AG09309 (cell line): Measurements from ENCODE around the gene FN3KRP.

Experiments used
- DNase-seq: peaks from one replicate; pipeline ENCODE4 v3.0.0-alpha.2; 2010; ENCODE audit warnings: low read depth
- H3K4me3 ChIP-seq: 2 replicates; pipeline ENCODE4 v1.5.1; 2011; ENCODE audit warnings: mild to moderate bottlenecking, low read depth, low read length, moderate library complexity; ENCODE audit not compliant: control insufficient read depth
- CTCF ChIP-seq: IDR thresholded peaks from 2 replicates; pipeline ENCODE4 v1.5.1; 2011; ENCODE audit warnings: mild to moderate bottlenecking, low read depth, low read length, inconsistent platforms; ENCODE audit not compliant: insufficient read depth, control insufficient read depth; ENCODE audit errors: missing control alignments

Gene FN3KRP, protein sequence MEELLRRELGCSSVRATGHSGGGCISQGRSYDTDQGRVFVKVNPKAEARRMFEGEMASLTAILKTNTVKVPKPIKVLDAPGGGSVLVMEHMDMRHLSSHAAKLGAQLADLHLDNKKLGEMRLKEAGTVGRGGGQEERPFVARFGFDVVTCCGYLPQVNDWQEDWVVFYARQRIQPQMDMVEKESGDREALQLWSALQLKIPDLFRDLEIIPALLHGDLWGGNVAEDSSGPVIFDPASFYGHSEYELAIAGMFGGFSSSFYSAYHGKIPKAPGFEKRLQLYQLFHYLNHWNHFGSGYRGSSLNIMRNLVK

GRCh38 chr17:82716203-82717010 lies at the start of gene FN3KRP:
TSS of gene FN3KRP (plus strand) at chr17:82716706. CDS start at chr17:82716756, 50 bp downstream.
- no peak for TF ChIP-seq CTCF
- DNase-seq: peak; percentile 38
- H3K4me3 ChIP-seq: peak within 1 kb of the TSS; percentile 55

GRCh38 chr17:82666931-82667667 lies 49.4 kb upstream of the FN3KRP start:
- no peak overlapping the region for H3K4me3 ChIP-seq
- DNase-seq: no peak
- no peak for TF ChIP-seq CTCF

- DNase-seq: no peak
- no peak overlapping the region for H3K4me3 ChIP-seq
- TF ChIP-seq CTCF: no peak
Measured at GRCh38 chr17:82667668-82668000, 48.9 kb upstream of the FN3KRP start.

GRCh38 chr17:82668024-82668630 lies 48.4 kb upstream of the FN3KRP start:
- TF ChIP-seq CTCF: no peak

DNA sequence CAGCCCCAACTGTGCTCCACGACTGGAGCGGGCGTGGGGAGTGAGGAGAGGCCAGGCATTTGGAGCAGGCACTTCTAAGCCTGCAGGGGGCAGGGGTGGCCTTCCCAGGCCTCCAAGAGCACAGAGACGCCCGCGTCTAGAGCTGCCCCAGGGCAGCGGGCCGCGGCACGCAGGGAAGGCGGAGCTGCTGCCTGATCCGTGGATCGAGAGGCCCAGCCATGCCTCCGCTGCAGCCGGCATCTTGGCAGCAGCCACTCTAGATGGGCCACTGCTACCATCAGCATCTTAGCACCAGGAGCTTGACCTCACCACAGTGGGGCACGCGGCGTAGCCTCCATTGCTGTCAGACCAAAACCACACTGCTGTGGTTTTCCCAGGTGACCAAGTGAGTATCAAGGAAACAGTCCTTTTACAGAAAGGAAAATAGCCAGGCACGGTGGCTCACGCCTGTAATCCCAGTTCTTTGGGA lies 47.8 kb upstream of the FN3KRP start:
- DNase-seq: no peak
- H3K4me3 ChIP-seq: no peak overlapping the region
- peak; percentile 33 for TF ChIP-seq CTCF

More at GRCh38 chr17:82668024-82668630, 48.4 kb upstream of the FN3KRP start:
- no peak for DNase-seq
- no peak overlapping the region for H3K4me3 ChIP-seq

DNA sequence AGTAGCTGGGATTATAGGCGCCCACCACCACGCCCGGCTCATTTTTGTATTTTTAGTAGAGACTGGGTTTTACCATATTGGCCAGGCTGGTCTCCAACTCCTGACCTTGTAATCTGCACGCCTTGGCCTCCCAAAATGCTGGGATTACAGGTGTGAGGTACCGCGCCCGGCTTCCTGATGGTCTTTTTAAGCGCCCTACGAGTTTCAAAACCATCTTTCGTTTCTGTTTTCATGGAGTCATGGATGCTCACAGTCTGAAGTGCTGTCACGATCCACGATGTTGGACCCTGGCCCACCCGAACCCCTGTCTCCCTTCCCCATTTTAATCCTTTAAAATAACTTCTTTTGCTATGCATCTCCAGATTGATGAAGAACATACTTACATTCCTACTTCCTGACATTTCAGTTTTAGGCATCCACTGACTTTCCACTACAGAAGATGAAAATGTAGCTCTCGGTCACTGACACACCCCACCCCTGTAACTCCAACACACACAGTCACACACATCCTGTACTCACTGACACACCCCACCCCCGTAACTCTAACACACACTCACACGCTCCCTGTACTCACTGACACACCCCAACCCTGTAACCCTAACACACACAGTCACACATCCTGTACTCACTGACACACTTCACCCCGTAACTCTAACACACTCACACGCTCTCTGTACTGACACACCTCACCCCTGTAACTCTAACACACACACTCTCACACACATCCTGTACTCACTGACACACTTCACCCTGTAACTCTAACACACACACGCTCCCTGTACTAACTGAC lies 45.6 kb upstream of the FN3KRP start:
- no peak for TF ChIP-seq CTCF

More for the DNA sequence above, 45.6 kb upstream of the FN3KRP start:
- no peak for DNase-seq
- H3K4me3 ChIP-seq: no peak overlapping the region
